GM12801 (cell line): ENCODE results near the gene SYNPO2.

Source experiments
- CTCF ChIP-seq: IDR thresholded peaks from one replicate; pipeline ENCODE4 v1.5.1; 2011; ENCODE audit warnings: control low read depth; ENCODE audit not compliant: insufficient read length; ENCODE audit errors: extremely low read depth

SYNPO2 gene

DNA sequence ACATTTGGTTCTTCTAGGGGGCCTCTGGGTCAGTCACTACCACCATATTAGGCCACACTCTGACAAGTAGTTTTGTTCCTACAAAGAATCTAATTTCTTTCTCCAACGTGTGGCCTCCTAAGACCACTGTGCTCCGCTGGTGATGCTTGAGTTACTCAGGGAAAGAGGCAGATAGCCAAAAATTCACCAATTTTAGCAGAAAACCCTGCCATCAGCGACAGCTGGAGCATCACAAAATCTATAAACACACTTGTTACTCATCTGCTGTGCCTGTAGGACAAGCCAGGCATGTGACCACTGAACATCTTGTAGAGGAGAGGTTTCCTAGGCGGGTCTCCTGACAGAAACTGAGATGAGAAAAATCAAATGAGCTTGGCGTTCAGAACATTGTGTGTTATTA is 105.4 kb downstream of the SYNPO2 start:
- TF ChIP-seq CTCF: no peak

DNA sequence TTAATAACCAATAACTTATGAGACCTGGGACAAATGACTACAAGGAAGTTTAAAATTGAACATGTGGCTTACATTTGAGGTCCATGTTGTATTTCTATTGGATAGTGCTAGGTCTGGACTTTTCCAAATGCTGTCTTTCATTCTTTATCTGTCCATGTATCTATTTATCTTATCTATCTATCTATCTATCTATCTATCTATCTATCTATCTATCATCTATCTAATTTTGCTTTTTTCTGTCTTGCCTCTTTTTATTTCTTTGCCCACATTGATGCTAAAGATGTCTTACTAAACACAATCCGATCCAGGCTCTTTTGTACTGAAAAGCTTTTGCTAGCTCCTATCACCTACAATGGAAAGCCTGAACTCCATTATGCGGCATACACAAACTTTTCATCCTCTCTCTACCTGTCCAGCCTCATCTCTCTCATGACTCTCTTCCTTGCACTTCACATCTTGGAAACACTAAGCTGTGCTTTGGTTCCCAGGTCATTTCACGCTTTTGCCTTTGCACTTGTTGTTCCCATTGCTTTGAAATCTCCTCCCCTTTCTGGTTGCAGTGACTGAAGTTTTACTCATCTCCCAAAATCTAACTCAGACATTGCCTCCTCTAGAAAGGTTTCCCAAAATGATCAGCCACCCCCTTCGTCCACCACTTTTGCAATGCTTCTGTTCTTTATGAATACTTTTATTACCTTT is 107.2 kb downstream of the SYNPO2 start:
- TF ChIP-seq CTCF: no peak

DNA sequence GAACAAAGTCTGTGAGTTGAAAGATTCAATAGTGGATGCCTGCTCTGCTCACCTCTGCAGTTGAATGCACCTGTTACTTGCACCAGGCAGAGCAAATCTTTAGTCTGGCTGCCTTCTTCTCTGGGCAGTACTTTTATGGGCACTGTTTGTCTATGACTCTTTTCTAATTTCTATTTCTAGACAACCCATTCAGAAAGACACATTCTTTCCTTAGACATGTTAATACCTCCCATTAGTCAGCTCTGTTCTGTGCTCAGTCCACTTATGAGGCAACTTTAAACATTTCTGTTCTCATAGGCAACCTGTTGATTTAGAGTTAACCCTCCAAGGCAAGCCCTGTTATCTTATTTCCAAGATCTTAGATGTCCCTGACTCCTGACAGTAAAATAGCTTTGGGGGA is 108.9 kb downstream of the SYNPO2 start:
- TF ChIP-seq CTCF: no peak

GRCh38 chr4:118999919-119000318 is 111.3 kb downstream of the SYNPO2 start:
- no peak for TF ChIP-seq CTCF

DNA sequence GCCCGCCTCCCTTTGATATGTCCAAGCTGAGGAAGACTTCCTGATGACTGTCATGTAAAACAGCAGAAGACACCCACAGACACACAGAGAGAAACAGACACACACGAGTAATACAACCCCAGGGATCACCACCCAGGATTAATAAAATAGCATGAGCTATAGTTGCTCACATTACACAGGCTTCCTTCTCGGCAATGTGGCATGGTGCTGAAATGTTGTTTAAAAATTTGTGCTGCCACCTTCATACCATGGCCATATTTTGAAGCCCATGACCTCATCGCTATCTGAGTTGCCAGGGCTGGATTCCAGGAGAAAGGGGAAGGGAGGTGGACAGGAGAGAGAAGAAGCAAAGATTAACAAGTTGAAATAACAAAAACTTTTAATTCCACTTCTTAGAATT is 111.7 kb downstream of the SYNPO2 start:
- no peak for TF ChIP-seq CTCF

DNA sequence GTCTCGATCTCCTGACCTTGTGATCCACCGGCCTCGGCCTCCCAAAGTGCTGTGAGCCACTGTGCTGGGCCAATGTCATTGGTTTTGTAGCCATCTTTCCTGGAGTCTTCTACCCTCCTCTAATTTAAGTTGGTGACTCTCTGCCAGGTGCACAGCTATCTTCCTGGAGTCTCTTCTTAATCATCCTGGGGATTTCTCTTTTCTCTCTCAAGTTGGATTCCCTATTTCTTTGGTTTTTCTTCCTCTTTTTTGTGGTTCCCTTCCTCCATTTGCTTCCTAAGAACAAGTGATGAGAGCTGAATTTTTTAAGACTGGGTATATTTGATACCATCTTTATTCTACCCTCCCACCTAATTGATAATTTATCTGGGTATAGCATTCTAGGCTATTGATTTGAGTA is 113.8 kb downstream of the SYNPO2 start:
- no peak for TF ChIP-seq CTCF

GRCh38 chr4:119005928-119006460 is 117.3 kb downstream of the SYNPO2 start:
- no peak for TF ChIP-seq CTCF
